HepG2 (cell line): ENCODE data around the gene BICRA. TPM values are rescaled to one million over a fixed set of nuclear protein-coding genes. Genes with fewer than 3 reads are reported as not detected.

Source experiments
- EHMT2 ChIP-seq: fragments of 200-600 bp; sonication (generic); IDR thresholded peaks from 2 replicates; pipeline ENCODE4 v1.7.0; 2017; ENCODE audit warnings: antibody characterized with exemption, low read depth, low read length, borderline replicate concordance
- HOMEZ ChIP-seq: IDR thresholded peaks from 2 replicates; pipeline ENCODE4 v1.6.1; 2016; ENCODE audit warnings: low read depth
- HOXA7 ChIP-seq: sonication (generic); formaldehyde crosslinking; IDR thresholded peaks from 2 replicates; pipeline ENCODE4 v1.8.1; 2022; ENCODE audit warnings: mild to moderate bottlenecking, missing genetic modification reagents, moderate library complexity
- NBN ChIP-seq: fragments of 450-650 bp; conservative IDR thresholded peaks from 2 replicates; pipeline ENCODE4 v1.6.1; 2017
- NFATC3 ChIP-seq: sonication (generic); formaldehyde crosslinking; IDR thresholded peaks from 2 replicates; pipeline ENCODE4 v1.5.1; 2020; ENCODE audit warnings: mild to moderate bottlenecking, missing genetic modification reagents
- NFE2L2 ChIP-seq: fragments of 150-350 bp; IDR thresholded peaks from 2 replicates; pipeline ENCODE4 v1.6.1; 2014; ENCODE audit warnings: low read length
- NR1H2 ChIP-seq: sonication (generic); formaldehyde crosslinking; IDR thresholded peaks from 2 replicates; pipeline ENCODE4 v1.8.1; 2022; ENCODE audit warnings: low read depth, missing genetic modification reagents, borderline replicate concordance
- NR2F2 ChIP-seq: IDR thresholded peaks from 2 replicates; pipeline ENCODE4 v1.6.1; 2012; ENCODE audit warnings: low read depth, inconsistent platforms, borderline replicate concordance
- PCBP1 ChIP-seq: fragments of 200-400 bp; formaldehyde crosslinking; IDR thresholded peaks from 2 replicates; pipeline ENCODE4 v1.6.1; 2017; ENCODE audit warnings: mild to moderate bottlenecking, low read depth, low read length, borderline replicate concordance
- RXRA ChIP-seq: sonication (generic); formaldehyde crosslinking; IDR thresholded peaks from 2 replicates; pipeline ENCODE4 v1.5.1; 2020; ENCODE audit warnings: missing genetic modification reagents
- RXRB ChIP-seq: IDR thresholded peaks from 2 replicates; pipeline ENCODE4 v1.6.1; 2016; ENCODE audit warnings: borderline replicate concordance, missing genetic modification reagents, missing compliant biosample characterization
- SIN3A ChIP-seq: IDR thresholded peaks from 2 replicates; pipeline ENCODE4 v1.6.1; 2011; ENCODE audit warnings: low read depth, mild to moderate bottlenecking, control low read depth, low read length, borderline replicate concordance
- SIN3B ChIP-seq: fragments of 150-350 bp; IDR thresholded peaks from 2 replicates; pipeline ENCODE4 v1.6.1; 2014; ENCODE audit warnings: low read length
- SSRP1 ChIP-seq: IDR thresholded peaks from 2 replicates; pipeline ENCODE4 v1.6.1; 2016; ENCODE audit warnings: control low read depth
- TEAD2 ChIP-seq: sonication (generic); formaldehyde crosslinking; IDR thresholded peaks from 2 replicates; pipeline ENCODE4 v1.9.0; 2021; ENCODE audit warnings: missing genetic modification reagents
- ZBTB20 ChIP-seq: sonication (generic); formaldehyde crosslinking; IDR thresholded peaks from 2 replicates; pipeline ENCODE4 v1.8.1; 2023; ENCODE audit warnings: missing genetic modification reagents, low read depth, mild to moderate bottlenecking, borderline replicate concordance
- ZNF232 ChIP-seq: sonication (generic); formaldehyde crosslinking; IDR thresholded peaks from 2 replicates; pipeline ENCODE4 v1.4.0; 2020; ENCODE audit warnings: missing genetic modification reagents, borderline replicate concordance
- ZNF275 ChIP-seq: sonication (generic); formaldehyde crosslinking; IDR thresholded peaks from 2 replicates; pipeline ENCODE4 v1.8.0; 2022; ENCODE audit warnings: missing genetic modification reagents, mild to moderate bottlenecking, inconsistent platforms, borderline replicate concordance
- ZNF605 ChIP-seq: sonication (generic); formaldehyde crosslinking; IDR thresholded peaks from 2 replicates; pipeline ENCODE4 v1.8.0; 2022; ENCODE audit warnings: mild to moderate bottlenecking, missing genetic modification reagents
- polyA plus RNA-seq, 8 experiments: library from polyadenylated mRNA; depleted of rRNA in 3 of 8; stranded (reverse) in 7 of 8; unstranded in 1 of 8; fragments of >200 nt; fragmentation: Illumina TruSeq in 4 of 8; extraction: Trizol in 4 of 8; gene quantifications; 2 replicates each; pipeline versions ENCODE4 v1.2.1 to v1.2.3, GENCODE V29; 2011 to 2016; ENCODE audit warnings: low read depth in 4 of 8, missing spikeins in 1 of 8, mixed read lengths in 1 of 8; ENCODE audit not compliant: insufficient read depth in 1 of 8
- total RNA-seq, 5 experiments: library from RNA; depleted of rRNA; stranded (reverse); fragments of >200 nt; fragmentation: Illumina TruSeq; extraction: Trizol; gene quantifications; 2 replicates each; pipeline ENCODE4 v1.2.3, GENCODE V29; 2016; ENCODE audit warnings: low read depth in 1 of 5
- TF ChIP-seq, protein P1 (sequence below): sonication (generic); formaldehyde crosslinking; IDR thresholded peaks from 2 replicates; pipeline ENCODE4 v1.5.1; 2020; ENCODE audit warnings: mild to moderate bottlenecking, missing genetic modification reagents, moderate library complexity
- TF ChIP-seq, protein P2 (sequence below): sonication (generic); formaldehyde crosslinking; IDR thresholded peaks from 2 replicates; pipeline ENCODE4 v1.4.0; 2020; ENCODE audit warnings: missing genetic modification reagents, borderline replicate concordance

The BICRA gene
- total and polyA plus RNA-seq, 2 of the 13 experiments (the other 11 are each of a cell fraction or from before 2014, with no cell fraction given), result 0.55 to 0.71 TPM

DNA sequence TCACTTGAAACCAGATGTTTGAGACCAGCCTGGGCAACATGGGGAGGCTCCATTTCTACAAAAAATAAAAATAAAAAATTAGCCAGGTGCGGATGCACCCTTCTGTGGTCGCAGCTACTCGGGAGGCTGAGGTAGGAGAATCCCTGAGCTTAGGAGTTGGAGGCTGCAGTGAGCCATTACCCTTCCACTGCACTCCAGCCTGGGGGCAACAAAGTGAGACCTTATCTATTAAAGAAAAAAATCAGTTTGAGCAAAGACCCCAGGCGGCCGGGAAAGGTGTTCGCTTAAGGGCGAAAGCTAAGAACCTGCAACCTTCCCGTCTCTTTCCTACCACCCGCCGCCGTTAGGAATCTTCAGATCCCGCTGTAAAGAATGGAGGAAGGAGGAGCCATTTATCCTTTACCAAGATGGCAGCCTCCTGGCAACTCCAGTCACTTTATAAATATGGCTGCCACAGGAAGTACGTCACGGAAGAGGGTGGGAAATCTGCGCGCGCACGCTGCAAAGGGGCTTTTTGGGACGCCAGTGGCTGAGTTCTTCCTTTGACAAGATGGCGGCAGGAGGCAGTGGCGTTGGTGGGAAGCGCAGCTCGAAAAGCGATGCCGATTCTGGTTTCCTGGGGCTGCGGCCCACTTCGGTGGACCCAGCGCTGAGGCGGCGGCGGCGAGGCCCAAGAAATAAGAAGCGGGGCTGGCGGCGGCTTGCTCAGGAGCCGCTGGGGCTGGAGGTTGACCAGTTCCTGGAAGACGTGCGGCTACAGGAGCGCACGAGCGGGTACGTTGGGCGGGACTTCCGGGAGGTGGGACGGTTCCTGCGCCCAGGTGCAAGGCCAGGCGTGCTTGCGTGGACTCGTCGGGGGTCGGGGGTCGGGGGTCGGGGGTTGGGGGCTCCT lies 136.3 kb downstream of the BICRA start, which contains the start of gene NOP53 (continued):
- TF ChIP-seq ZNF275 (CRISPR knock-in tag) (0 out of 2 replicates have a peak, but pooled peaks have one; percentile 11), NR1H2 (CRISPR knock-in tag) (no peak), HOXA7 (no peak), ZNF605 (CRISPR knock-in tag) (peak; percentile 61; the same call in 1 of the 2 replicates), TEAD2 (CRISPR knock-in tag) (no peak), SSRP1 (CRISPR knock-in tag) (no peak), RXRA (CRISPR knock-in tag) (peak; percentile 67), NFE2L2 (no peak), ZBTB20 (CRISPR knock-in tag) (no peak), HOMEZ (CRISPR knock-in tag) (no peak), NFATC3 (no peak), PCBP1 (no peak), EHMT2 (peak; percentile 100), ZNF232 (no peak), SIN3A (no peak), SIN3B (no peak), RXRB (CRISPR knock-in tag) (peak; percentile 53), NR2F2 (no peak), NBN (no peak)
- TF ChIP-seq, protein P1, sequence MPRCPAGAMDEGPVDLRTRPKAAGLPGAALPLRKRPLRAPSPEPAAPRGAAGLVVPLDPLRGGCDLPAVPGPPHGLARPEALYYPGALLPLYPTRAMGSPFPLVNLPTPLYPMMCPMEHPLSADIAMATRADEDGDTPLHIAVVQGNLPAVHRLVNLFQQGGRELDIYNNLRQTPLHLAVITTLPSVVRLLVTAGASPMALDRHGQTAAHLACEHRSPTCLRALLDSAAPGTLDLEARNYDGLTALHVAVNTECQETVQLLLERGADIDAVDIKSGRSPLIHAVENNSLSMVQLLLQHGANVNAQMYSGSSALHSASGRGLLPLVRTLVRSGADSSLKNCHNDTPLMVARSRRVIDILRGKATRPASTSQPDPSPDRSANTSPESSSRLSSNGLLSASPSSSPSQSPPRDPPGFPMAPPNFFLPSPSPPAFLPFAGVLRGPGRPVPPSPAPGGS, result no peak
- TF ChIP-seq, protein P2, sequence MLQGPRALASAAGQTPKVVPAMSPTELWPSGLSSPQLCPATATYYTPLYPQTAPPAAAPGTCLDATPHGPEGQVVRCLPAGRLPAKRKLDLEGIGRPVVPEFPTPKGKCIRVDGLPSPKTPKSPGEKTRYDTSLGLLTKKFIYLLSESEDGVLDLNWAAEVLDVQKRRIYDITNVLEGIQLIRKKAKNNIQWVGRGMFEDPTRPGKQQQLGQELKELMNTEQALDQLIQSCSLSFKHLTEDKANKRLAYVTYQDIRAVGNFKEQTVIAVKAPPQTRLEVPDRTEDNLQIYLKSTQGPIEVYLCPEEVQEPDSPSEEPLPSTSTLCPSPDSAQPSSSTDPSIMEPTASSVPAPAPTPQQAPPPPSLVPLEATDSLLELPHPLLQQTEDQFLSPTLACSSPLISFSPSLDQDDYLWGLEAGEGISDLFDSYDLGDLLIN (CRISPR knock-in tag), result no peak
